ENCODE measurements around the gene SLC4A1AP. TPM values are rescaled to one million over a fixed set of nuclear protein-coding genes. Genes with fewer than 3 reads are reported as not detected.

SLC4A1AP gene
- total RNA-seq, 2 experiments from 2014 or later = 23.8 to 25.3 TPM

- ChIA-PET CTCF (interaction anchor here (1.0 to 1.3 kb wide), 3 partner anchors 13 to 26 kb away, joined by 3 to 4 read pairs (median 4); no protein-coding TSS in a partner anchor), POLR2A (interaction anchor here (0.6 kb wide), 1 partner anchor 174 kb away, joined by 3 read pairs; no protein-coding TSS in a partner anchor)
- H3K9me3 Mint-ChIP-seq (ENCODE audit: low read depth) = peaks cover 4% of the 10 kb centered on the region
- H3K4me3 Mint-ChIP-seq = no peak overlapping the region
- peaks cover 14% of the 10 kb centered on the region for H3K4me1 Mint-ChIP-seq
- no peak for DNase-seq
- intact Hi-C loops (cut with DNase I, micrococcal nuclease) = no loop called here
- no peaks in the 10 kb centered on the region for H3K27me3 Mint-ChIP-seq
- H3K36me3 Mint-ChIP-seq (ENCODE audit: low read depth) = no peaks in the 10 kb centered on the region
- ATAC-seq = no peak
- peak overlapping the region; percentile 1 for H3K27ac Mint-ChIP-seq
These were observed 65.9 kb downstream of the SLC4A1AP start for GRCh38 chr2:27729614-27730013.

GRCh38 chr2:27730261-27730662, 66.6 kb downstream of the SLC4A1AP start:
- H3K4me1 Mint-ChIP-seq = peaks cover 20% of the 10 kb centered on the region
- peaks cover 4% of the 10 kb centered on the region for H3K9me3 Mint-ChIP-seq (ENCODE audit: low read depth)
- intact Hi-C loops (cut with DNase I, micrococcal nuclease) = no loop called here
- ATAC-seq (no peak), DNase-seq (no peak)
- POLR2A ChIA-PET = no interaction called here
- no peak overlapping the region for H3K27ac Mint-ChIP-seq
- H3K4me3 Mint-ChIP-seq = no peak overlapping the region
- CTCF ChIA-PET = interaction anchor here (1.0 to 1.3 kb wide), 3 partner anchors 12 to 27 kb away, joined by 3 to 4 read pairs (median 4); no protein-coding TSS in a partner anchor
- H3K36me3 Mint-ChIP-seq (ENCODE audit: low read depth) = no peaks in the 10 kb centered on the region
- no peaks in the 10 kb centered on the region for H3K27me3 Mint-ChIP-seq

GRCh38 chr2:27730980-27731691, 67.4 kb downstream of the SLC4A1AP start:
- Mint-ChIP-seq H3K4me1 (peaks cover 25% of the 10 kb centered on the region), H3K36me3 (ENCODE audit: low read depth) (no peaks in the 10 kb centered on the region), H3K27me3 (no peaks in the 10 kb centered on the region), H3K27ac (no peak overlapping the region), H3K4me3 (no peak overlapping the region), H3K9me3 (ENCODE audit: low read depth) (peaks cover 4% of the 10 kb centered on the region)
- ATAC-seq (no peak), DNase-seq (no peak)
- ChIA-PET CTCF (interaction anchor here (1.0 to 3.5 kb wide), 4 partner anchors 8 to 27 kb away, joined by 4 to 14 read pairs (median 4); no protein-coding TSS in a partner anchor), POLR2A (no interaction called here)
- intact Hi-C loops (cut with DNase I, micrococcal nuclease) = no loop called here

- ChIA-PET POLR2A (no interaction called here), CTCF (interaction anchor here (3.5 kb wide), 1 partner anchor 11 kb away, joined by 14 read pairs; no protein-coding TSS in a partner anchor)
- intact Hi-C loops (cut with DNase I, micrococcal nuclease) = loop anchor here in 1 of 2 experiments (2.0 kb wide), 1 partner anchor 36 kb away; the partner anchor contains the start of gene MRPL33
- H3K4me1 Mint-ChIP-seq = peaks cover 20% of the 10 kb centered on the region
- no peaks in the 10 kb centered on the region for H3K36me3 Mint-ChIP-seq (ENCODE audit: low read depth)
- DNase-seq = no peak
- peak overlapping the region; percentile 47 for H3K27ac Mint-ChIP-seq
- peaks cover 6% of the 10 kb centered on the region for H3K9me3 Mint-ChIP-seq (ENCODE audit: low read depth)
- no peaks in the 10 kb centered on the region for H3K27me3 Mint-ChIP-seq
- no peak overlapping the region for H3K4me3 Mint-ChIP-seq
- ATAC-seq = peak; percentile 26
These were observed 70.6 kb downstream of the SLC4A1AP start for GRCh38 chr2:27734305-27734704.

- ChIA-PET POLR2A (no interaction called here), CTCF (interaction anchor here (0.6 to 3.1 kb wide), 5 partner anchors 12 to 702 kb away, joined by 3 to 13 read pairs (median 4); partner anchors contain the start of gene MRPL33)
- Mint-ChIP-seq H3K27ac (peak overlapping the region; percentile 93), H3K4me3 (peak overlapping the region; percentile 67), H3K9me3 (ENCODE audit: low read depth) (peaks cover 6% of the 10 kb centered on the region), H3K36me3 (ENCODE audit: low read depth) (no peaks in the 10 kb centered on the region), H3K27me3 (no peaks in the 10 kb centered on the region), H3K4me1 (peaks cover 20% of the 10 kb centered on the region)
- DNase-seq (peak; percentile 86), ATAC-seq (peak; percentile 91)
- intact Hi-C loops (cut with DNase I, micrococcal nuclease) = loop anchor here in 1 of 2 experiments (2.0 kb wide), 1 partner anchor 35 kb away; the partner anchor contains the start of gene MRPL33
These were observed 71.7 kb downstream of the SLC4A1AP start for GRCh38 chr2:27735263-27735904.

- DNase-seq (no peak), ATAC-seq (no peak)
- peaks cover 6% of the 10 kb centered on the region for H3K9me3 Mint-ChIP-seq (ENCODE audit: low read depth)
- POLR2A ChIA-PET = no interaction called here
- intact Hi-C loops (cut with DNase I, micrococcal nuclease) = no loop called here
- H3K27me3 Mint-ChIP-seq = no peaks in the 10 kb centered on the region
- peaks cover 20% of the 10 kb centered on the region for H3K4me1 Mint-ChIP-seq
- peak overlapping the region; percentile 51 for H3K4me3 Mint-ChIP-seq
- H3K36me3 Mint-ChIP-seq (ENCODE audit: low read depth) = no peaks in the 10 kb centered on the region
- peak overlapping the region; percentile 72 for H3K27ac Mint-ChIP-seq
- CTCF ChIA-PET = interaction anchor here (0.5 to 3.1 kb wide), 7 partner anchors 9 to 730 kb away, joined by 3 to 13 read pairs (median 3); partner anchors contain the start of gene MRPL33
These were observed 72.6 kb downstream of the SLC4A1AP start for GRCh38 chr2:27736031-27736889.

GRCh38 chr2:27736890-27737204, 73.2 kb downstream of the SLC4A1AP start:
- DNase-seq = no peak
- Mint-ChIP-seq H3K27ac (peak overlapping the region; percentile 72), H3K27me3 (no peaks in the 10 kb centered on the region), H3K4me3 (no peak overlapping the region), H3K4me1 (peaks cover 20% of the 10 kb centered on the region), H3K9me3 (ENCODE audit: low read depth) (peaks cover 6% of the 10 kb centered on the region), H3K36me3 (ENCODE audit: low read depth) (no peaks in the 10 kb centered on the region)
- intact Hi-C loops (cut with DNase I, micrococcal nuclease) = no loop called here
- ChIA-PET POLR2A (no interaction called here), CTCF (interaction anchor here (0.5 to 3.1 kb wide), 7 partner anchors 9 to 730 kb away, joined by 3 to 13 read pairs (median 4); no protein-coding TSS in a partner anchor)
- no peak for ATAC-seq

- ChIA-PET CTCF (interaction anchor here (0.8 to 3.1 kb wide), 3 partner anchors 14 to 729 kb away, joined by 3 to 13 read pairs (median 4); no protein-coding TSS in a partner anchor), POLR2A (no interaction called here)
- ATAC-seq (no peak), DNase-seq (no peak)
- intact Hi-C loops (cut with DNase I, micrococcal nuclease) = no loop called here
- no peak overlapping the region for H3K4me3 Mint-ChIP-seq
- H3K36me3 Mint-ChIP-seq (ENCODE audit: low read depth) = no peaks in the 10 kb centered on the region
- no peak overlapping the region for H3K27ac Mint-ChIP-seq
- H3K4me1 Mint-ChIP-seq = peaks cover 20% of the 10 kb centered on the region
- H3K27me3 Mint-ChIP-seq = no peaks in the 10 kb centered on the region
- peaks cover 6% of the 10 kb centered on the region for H3K9me3 Mint-ChIP-seq (ENCODE audit: low read depth)
These were observed 74.1 kb downstream of the SLC4A1AP start for GRCh38 chr2:27737676-27738348.

- intact Hi-C loops (cut with DNase I, micrococcal nuclease) = no loop called here
- ATAC-seq (no peak), DNase-seq (no peak)
- peaks cover 20% of the 10 kb centered on the region for H3K4me1 Mint-ChIP-seq
- ChIA-PET CTCF (no interaction called here), POLR2A (no interaction called here)
- no peak overlapping the region for H3K27ac Mint-ChIP-seq
- H3K9me3 Mint-ChIP-seq (ENCODE audit: low read depth) = peaks cover 6% of the 10 kb centered on the region
- no peaks in the 10 kb centered on the region for H3K27me3 Mint-ChIP-seq
- H3K36me3 Mint-ChIP-seq (ENCODE audit: low read depth) = no peaks in the 10 kb centered on the region
- no peak overlapping the region for H3K4me3 Mint-ChIP-seq
These were observed 74.8 kb downstream of the SLC4A1AP start for GRCh38 chr2:27738349-27739057.

GRCh38 chr2:27739058-27739373, 75.3 kb downstream of the SLC4A1AP start:
- Mint-ChIP-seq H3K36me3 (ENCODE audit: low read depth) (no peaks in the 10 kb centered on the region), H3K4me3 (no peak overlapping the region), H3K27me3 (no peaks in the 10 kb centered on the region), H3K27ac (no peak overlapping the region), H3K9me3 (ENCODE audit: low read depth) (peaks cover 6% of the 10 kb centered on the region), H3K4me1 (peaks cover 20% of the 10 kb centered on the region)
- ChIA-PET POLR2A (no interaction called here), CTCF (no interaction called here)
- ATAC-seq (no peak), DNase-seq (no peak)
- intact Hi-C loops (cut with DNase I, micrococcal nuclease) = no loop called here
